ENCODE results near the gene C20orf202. TPM values are rescaled to one million over a fixed set of nuclear protein-coding genes. Genes with fewer than 3 reads are reported as not detected.

C20orf202 gene
- total RNA-seq, 1 experiment from 2014 or later = not detected

- Histone ChIP-seq H3K4me2 (ENCODE audit: low read length) (no peak overlapping the region), H3K9me3 (ENCODE audit: low read length) (no peaks in the 10 kb centered on the region), H3K4me1 (ENCODE audit: insufficient read depth, low read length) (peaks cover 4% of the 10 kb centered on the region; the same call in 1 of the 2 replicates), H3F3A (ENCODE audit: low read length, unreplicated experiment) (no peaks in the 10 kb centered on the region), H4K20me1 (ENCODE audit: low read length) (no peaks in the 10 kb centered on the region), H2AFZ (ENCODE audit: low read length) (no peak overlapping the region), H3K27ac (ENCODE audit: low read length) (no peak overlapping the region), H3K27me3 (ENCODE audit: low read length) (peaks cover 35% of the 10 kb centered on the region), H3K36me3 (ENCODE audit: low read depth, low read length) (no peaks in the 10 kb centered on the region), H3K9me2 (replicated peaks; ENCODE audit: low read length) (no peaks in the 10 kb centered on the region), H3K79me2 (ENCODE audit: low read length) (no peaks in the 10 kb centered on the region), H3K9ac (ENCODE audit: low read length) (no peak overlapping the region), H3K4me3 (ENCODE audit: low read length) (no peak overlapping the region)
- TF ChIP-seq EZH2phosphoT487 (IDR thresholded peaks at IDR 0.05; ENCODE audit: borderline replicate concordance, low read length) (no peak), CTCF (conservative IDR thresholded peaks at IDR 0.05; ENCODE audit: low read depth, low read length) (no peak), EZH2 (IDR thresholded peaks at IDR 0.05; ENCODE audit: low read length, unreplicated experiment) (no peak)
- ChIA-PET POLR2A (ENCODE audit: unreplicated experiment) (no interaction called here), CTCF (interaction anchor here (0.5 kb wide), 1 partner anchor 23 kb away, joined by 3 read pairs; no protein-coding TSS in a partner anchor)
- no TSS peak for BruUV-seq (replicated peaks)
- intact Hi-C loops (cut with micrococcal nuclease) = loop anchor here (10.0 kb wide), 2 partner anchors 233 to 373 kb away; no protein-coding TSS in a partner anchor
- DNase-seq (no peak), ATAC-seq (no peak)
Observed at GRCh38 chr20:1187605-1188171, 15.6 kb upstream of the C20orf202 start.

GRCh38 chr20:1188347-1188746, 14.9 kb upstream of the C20orf202 start:
- ChIA-PET POLR2A (ENCODE audit: unreplicated experiment) (no interaction called here), CTCF (no interaction called here)
- Histone ChIP-seq H3F3A (ENCODE audit: low read length, unreplicated experiment) (no peaks in the 10 kb centered on the region), H3K4me3 (ENCODE audit: low read length) (no peak overlapping the region), H3K27me3 (ENCODE audit: low read length) (peaks cover 35% of the 10 kb centered on the region), H3K9me2 (replicated peaks; ENCODE audit: low read length) (no peaks in the 10 kb centered on the region), H3K9me3 (ENCODE audit: low read length) (no peaks in the 10 kb centered on the region), H3K79me2 (ENCODE audit: low read length) (no peaks in the 10 kb centered on the region), H4K20me1 (ENCODE audit: low read length) (no peaks in the 10 kb centered on the region), H3K27ac (ENCODE audit: low read length) (no peak overlapping the region), H3K9ac (ENCODE audit: low read length) (no peak overlapping the region), H3K4me2 (ENCODE audit: low read length) (no peak overlapping the region), H2AFZ (ENCODE audit: low read length) (no peak overlapping the region), H3K36me3 (ENCODE audit: low read depth, low read length) (no peaks in the 10 kb centered on the region), H3K4me1 (ENCODE audit: insufficient read depth, low read length) (peaks cover 4% of the 10 kb centered on the region; the same call in 1 of the 2 replicates)
- ATAC-seq (no peak), DNase-seq (no peak)
- TF ChIP-seq EZH2phosphoT487 (IDR thresholded peaks at IDR 0.05; ENCODE audit: borderline replicate concordance, low read length) = no peak
- TF ChIP-seq CTCF (conservative IDR thresholded peaks at IDR 0.05; ENCODE audit: low read depth, low read length) = no peak
- TF ChIP-seq EZH2 (IDR thresholded peaks at IDR 0.05; ENCODE audit: low read length, unreplicated experiment) = no peak
- BruUV-seq (replicated peaks) = no TSS peak
- intact Hi-C loops (cut with micrococcal nuclease) = loop anchor here (10.0 kb wide), 2 partner anchors 234 to 374 kb away; no protein-coding TSS in a partner anchor

- H3K4me3 ChIP-seq (ENCODE audit: low read length) = no peak overlapping the region
- no peak overlapping the region for H3K27ac ChIP-seq (ENCODE audit: low read length)
- ChIA-PET CTCF (no interaction called here), POLR2A (ENCODE audit: unreplicated experiment) (no interaction called here)
- no peaks in the 10 kb centered on the region for H4K20me1 ChIP-seq (ENCODE audit: low read length)
- no peak overlapping the region for H2AFZ ChIP-seq (ENCODE audit: low read length)
- no peak overlapping the region for H3K9ac ChIP-seq (ENCODE audit: low read length)
- ATAC-seq = no peak
- TF ChIP-seq EZH2phosphoT487 (IDR thresholded peaks at IDR 0.05; ENCODE audit: borderline replicate concordance, low read length) (no peak), CTCF (conservative IDR thresholded peaks at IDR 0.05; ENCODE audit: low read depth, low read length) (no peak), EZH2 (IDR thresholded peaks at IDR 0.05; ENCODE audit: low read length, unreplicated experiment) (no peak)
- H3K9me3 ChIP-seq (ENCODE audit: low read length) = no peaks in the 10 kb centered on the region
- H3K4me2 ChIP-seq (ENCODE audit: low read length) = no peak overlapping the region
- peaks cover 28% of the 10 kb centered on the region for H3K27me3 ChIP-seq (ENCODE audit: low read length)
- H3K36me3 ChIP-seq (ENCODE audit: low read depth, low read length) = no peaks in the 10 kb centered on the region
- intact Hi-C loops (cut with micrococcal nuclease) = loop anchor here (10.0 kb wide), 2 partner anchors 235 to 375 kb away; no protein-coding TSS in a partner anchor
- no peaks in the 10 kb centered on the region for H3F3A ChIP-seq (ENCODE audit: low read length, unreplicated experiment)
- 0 out of 2 replicates have a peak, but pooled peaks cover 4% of the 10 kb centered on the region for H3K4me1 ChIP-seq (ENCODE audit: insufficient read depth, low read length)
- H3K79me2 ChIP-seq (ENCODE audit: low read length) = no peaks in the 10 kb centered on the region
- H3K9me2 ChIP-seq (replicated peaks; ENCODE audit: low read length) = no peaks in the 10 kb centered on the region
- no TSS peak for BruUV-seq (replicated peaks)
- no peak for DNase-seq
Observed at GRCh38 chr20:1189827-1190226, 13.4 kb upstream of the C20orf202 start.
